ENCODE measurements around the gene RERE.

GRCh38 chr1:8423269-8423691, 394.2 kb downstream of the RERE start:
- TF ChIP-seq EP300 (IDR thresholded peaks at IDR 0.05) (no peak), CTCF (IDR thresholded peaks at IDR 0.05) (no peak), POLR2AphosphoS5 (IDR thresholded peaks at IDR 0.05) (peak in 2 of 4 donors; percentile 30 to 52)
